ENCODE results near the gene ERCC8.
"Not testable (repeated sequence)": the region's sequence is repeated elsewhere in the genome, so short reads cannot be mapped to it uniquely, and the experiment has no call there.

Gene ERCC8, protein sequence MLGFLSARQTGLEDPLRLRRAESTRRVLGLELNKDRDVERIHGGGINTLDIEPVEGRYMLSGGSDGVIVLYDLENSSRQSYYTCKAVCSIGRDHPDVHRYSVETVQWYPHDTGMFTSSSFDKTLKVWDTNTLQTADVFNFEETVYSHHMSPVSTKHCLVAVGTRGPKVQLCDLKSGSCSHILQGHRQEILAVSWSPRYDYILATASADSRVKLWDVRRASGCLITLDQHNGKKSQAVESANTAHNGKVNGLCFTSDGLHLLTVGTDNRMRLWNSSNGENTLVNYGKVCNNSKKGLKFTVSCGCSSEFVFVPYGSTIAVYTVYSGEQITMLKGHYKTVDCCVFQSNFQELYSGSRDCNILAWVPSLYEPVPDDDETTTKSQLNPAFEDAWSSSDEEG

DNA sequence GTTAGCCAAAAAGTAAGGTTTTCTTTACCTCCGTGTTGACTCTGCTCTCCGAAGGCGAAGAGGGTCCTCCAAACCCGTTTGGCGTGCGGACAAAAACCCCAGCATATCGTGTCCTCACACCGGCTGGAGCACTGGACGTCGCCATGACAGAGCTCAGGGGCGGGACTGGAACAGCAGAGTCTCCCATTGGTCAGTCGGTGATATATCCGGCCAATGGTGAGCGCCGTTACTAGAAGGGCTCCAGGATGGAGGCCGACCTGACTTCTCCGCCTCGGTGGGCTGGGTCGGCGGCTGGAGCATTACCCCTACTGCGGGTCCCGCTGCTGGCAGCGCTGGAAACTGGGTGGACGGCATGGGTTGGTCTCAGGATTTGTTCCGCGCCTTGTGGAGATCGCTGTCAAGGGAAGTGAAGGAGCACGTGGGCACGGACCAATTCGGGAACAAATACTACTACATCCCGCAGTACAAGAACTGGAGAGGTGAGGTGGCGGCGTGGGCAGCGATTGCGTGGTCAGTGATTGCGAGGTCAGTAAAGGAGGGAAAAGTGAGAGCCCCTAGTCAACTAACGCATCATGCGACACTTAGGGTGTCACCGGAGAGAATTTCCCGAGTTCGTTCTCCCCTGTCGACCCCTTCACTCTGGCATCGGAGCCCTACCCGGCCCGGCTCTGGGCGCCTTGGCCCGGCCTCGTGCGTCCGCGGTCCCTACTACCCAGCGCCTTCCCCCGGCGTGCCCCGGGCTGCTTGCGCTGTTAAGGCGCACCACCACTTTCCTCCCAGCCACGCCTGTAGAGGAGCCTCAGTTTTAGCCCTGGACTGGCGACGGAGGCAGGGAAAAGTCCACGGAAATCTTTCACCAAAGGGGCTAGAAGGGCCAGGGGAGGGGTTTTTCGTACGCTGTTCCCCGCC, at the start of gene ERCC8, which contains the start of gene NDUFAF2:
TSS of gene ERCC8 (minus strand) at position 167 of the 909 bp plus-strand sequence. CDS start at position 105, 62 bp downstream.
TSS of gene NDUFAF2 (plus strand) at position 302 of the 909 bp plus-strand sequence. CDS start at position 353, 51 bp downstream.
- DNase-seq, result peak; percentile 42

DNA sequence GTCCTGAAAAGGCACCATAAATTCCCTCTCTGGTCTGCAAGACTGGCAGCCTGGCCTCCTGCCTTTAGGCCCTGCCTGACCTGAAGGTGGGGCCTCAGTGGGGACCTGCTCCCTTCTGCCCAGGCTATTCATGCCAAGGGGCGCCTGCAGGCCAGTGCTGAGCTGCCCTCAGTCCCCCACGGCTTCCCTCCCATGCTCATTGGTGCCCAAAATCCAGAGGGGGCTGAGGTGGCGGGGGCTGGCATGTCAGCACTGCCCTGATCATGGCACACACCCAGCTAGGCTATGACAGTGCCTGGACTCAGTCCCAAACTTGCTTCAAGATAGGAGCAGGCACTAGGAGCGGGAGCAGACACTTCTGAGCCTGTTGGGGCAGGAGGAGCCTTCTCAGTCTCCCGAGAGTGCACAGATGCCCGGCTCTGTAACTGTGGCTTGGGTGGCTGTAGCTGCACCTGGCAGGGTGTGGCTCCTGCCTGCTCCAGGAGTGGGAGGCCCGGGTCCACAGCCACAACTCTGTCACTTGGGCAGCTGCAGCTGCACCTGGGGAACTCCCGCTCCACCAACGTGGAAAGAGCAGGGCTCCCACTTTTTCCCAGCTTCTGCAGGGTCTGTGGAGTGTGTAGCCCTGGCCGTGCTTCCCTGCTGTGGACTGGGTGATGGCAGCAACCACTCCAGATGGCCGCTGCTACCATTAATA, 49.2 kb upstream of the ERCC8 start:
- DNase-seq, result no peak

DNA sequence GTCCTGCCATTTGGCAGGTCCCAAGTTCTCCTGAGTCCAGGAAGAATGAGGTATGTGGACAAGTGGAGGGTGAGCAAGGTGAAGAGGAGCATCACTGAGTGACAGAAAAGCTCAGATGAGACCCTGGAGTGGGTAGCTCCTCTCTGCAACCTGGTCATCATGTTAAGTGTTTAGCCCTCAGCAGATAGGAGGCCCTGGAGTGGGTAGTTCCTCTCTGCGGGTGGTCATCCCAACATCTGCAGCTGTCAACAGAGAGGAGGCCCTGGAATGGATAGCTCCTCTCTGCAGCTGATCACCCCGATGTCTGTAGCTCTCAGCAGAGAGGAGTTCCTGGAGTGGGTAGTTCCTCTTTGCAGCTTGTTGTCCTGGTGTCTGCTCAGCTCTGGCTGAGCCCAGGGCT, 48.6 kb upstream of the ERCC8 start:
- DNase-seq, result no peak

DNA sequence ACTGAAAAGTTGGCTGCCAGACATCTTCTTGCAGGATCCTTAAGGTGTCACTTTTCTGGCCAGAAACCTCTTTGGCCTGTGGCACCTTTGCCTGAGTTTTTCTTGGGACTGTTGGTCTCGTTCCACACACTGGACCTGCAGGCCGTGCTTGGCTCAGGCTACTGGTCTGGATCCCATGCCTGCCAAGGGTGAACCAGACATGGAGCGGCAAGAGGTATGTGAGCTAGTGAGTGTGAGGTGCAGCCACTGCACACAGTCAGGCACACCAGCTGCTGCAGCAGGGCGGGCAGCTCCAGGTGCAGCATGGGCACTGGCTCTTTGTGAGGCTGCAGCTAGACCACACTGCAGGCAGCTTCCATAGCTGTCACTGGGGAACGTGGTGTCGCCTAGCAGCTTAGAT, 48.0 kb upstream of the ERCC8 start:
- no peak for DNase-seq

DNA sequence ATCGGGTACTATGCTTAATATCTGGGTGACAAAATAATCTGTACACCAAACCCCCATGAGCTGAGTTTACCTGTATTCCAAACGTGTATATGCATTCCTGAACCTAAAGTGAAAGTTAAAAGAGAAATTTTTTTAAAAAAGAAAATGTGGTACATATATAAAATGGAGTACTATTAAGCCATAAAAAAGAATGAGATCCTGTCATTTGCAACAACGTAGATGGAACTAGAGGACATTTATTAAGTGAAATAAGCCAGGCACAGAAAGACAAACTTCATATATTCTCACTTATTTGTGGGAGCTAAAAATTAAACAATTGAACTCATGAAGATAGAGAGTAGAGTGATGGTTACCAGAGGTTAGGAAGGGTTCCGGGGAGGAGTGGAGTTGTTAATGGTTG, 44.9 kb upstream of the ERCC8 start:
- no peak for DNase-seq

DNA sequence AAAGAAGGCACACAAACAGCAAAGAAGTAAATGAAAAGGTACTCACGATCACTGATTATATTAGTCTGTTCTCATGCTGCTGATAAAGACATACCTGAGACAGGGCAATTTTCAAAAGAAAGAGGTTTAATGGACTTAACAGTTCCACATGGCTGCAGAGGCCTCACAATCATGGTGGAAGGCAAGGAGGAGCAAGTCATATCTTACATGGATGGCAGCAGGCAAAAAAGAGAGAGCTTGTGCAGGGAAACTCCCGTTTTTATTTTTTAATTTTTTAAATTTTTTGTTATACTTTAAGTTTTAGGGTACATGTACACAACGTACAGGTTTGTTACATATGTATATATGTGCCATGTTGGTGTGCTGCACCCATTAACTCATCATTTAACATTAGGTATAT, 37.3 kb upstream of the ERCC8 start:
- DNase-seq, result not testable (repeated sequence)

DNA sequence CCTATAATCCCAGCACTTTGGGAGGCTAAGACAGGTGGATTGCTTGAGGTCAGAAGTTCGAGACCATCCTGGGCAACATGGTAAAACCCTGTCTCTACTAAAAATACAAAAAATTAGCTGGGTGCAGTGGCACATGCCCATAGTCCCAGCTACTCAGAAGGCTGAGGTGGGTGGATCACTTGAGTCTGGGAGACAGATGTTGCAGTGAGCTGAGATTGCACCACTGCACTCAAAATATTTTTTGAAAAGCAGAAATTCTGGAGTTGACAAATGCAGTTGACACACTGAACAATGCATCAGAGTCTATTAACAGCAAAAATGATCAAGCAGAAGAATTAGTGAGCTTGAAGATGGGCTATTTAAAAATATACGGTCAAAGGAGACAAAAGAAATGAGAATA, 35.6 kb upstream of the ERCC8 start:
- no peak for DNase-seq

DNA sequence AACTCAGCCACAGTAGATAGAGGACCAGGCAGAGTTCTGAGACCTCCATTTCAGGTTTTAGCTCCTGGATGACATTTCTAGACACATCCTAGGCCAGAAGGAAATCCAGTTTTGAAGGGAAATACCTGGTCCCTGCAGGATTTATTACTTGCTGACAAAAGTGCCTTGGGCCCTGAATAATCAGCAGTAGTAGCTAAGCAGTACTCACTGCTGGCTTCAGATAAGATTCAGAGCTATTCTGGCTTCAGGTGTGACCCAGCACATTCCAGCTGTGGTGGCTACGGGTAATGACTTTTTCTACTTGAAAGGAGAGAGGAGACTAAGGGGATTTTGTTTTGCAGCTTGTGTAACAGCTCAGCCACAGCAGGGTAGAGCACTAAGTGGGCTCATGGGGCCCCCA, 34.1 kb upstream of the ERCC8 start:
- DNase-seq, result no peak

DNA sequence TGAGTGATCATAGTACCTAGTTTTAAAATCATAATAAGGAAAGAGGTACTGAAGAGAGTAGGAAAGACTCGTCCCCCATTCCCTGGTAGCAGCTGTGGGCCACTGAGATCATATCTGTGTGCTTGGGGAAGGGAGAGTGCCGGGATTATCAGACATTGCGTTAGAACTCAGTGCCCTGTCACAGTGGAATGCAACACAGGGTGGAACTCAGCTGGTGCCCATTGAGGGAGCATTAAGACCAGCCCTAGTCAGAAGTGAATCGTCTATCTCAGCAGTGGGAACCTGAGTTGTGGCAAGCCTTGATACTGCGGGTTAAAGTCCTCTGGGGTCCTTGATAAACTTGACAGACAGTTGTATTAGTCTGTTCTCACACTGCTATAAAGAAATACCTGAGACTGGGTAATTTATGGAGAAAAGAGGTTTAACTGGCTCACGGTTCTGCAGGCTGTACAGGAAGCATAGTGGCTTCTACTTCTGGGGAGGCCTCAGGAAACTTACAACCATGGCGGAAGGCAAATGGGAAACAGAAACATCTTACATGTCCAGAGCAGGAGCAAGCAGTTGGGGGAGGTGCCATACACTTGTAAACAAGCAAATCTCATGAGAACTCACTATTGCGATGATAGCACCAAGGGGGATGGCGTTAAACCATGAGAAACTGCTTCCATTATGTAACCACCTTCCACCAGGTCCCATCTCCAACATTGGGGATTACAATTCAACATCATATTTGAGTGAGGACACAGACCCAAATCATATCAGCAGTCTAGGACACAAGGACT, 33.3 kb upstream of the ERCC8 start:
- DNase-seq, result no peak

DNA sequence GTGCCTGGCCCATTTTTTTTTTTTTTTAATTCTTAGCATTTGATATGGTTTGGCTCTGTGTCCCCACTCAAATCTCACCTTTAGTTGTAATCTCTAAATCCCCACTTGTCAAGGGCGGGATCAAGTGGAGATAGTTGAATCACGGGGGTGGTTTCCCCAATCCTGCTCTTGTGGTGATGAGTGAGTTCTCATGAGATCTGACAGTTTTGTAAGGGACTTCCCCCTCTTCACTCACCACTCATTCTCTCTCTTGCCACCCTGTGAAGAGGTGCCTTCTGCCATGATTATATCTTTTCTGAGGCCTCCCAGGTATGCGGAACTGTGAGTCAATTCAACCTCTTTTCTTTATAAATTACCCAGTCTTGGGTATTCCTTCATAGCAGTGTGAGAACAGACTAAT, 27.4 kb upstream of the ERCC8 start:
- no peak for DNase-seq

DNA sequence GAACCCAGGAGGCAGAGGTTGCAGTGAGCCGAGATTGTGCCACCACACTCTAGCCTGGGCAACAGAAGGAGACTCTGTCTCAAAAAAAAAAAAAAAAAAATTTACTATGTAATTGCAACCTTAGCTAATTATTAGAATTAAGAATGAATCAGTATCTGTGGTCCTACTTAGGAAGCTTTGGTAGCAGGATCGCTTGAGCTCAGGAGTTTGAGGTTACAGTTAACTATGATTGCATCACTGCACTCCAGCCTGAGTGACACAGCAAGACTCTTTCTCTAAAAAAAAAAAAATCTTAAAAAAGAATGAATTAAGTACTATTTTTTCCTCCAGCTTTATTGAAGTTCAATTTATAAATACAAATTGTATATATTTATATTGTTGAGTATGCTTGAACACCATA, 16.8 kb upstream of the ERCC8 start:
- DNase-seq, result no peak

DNA sequence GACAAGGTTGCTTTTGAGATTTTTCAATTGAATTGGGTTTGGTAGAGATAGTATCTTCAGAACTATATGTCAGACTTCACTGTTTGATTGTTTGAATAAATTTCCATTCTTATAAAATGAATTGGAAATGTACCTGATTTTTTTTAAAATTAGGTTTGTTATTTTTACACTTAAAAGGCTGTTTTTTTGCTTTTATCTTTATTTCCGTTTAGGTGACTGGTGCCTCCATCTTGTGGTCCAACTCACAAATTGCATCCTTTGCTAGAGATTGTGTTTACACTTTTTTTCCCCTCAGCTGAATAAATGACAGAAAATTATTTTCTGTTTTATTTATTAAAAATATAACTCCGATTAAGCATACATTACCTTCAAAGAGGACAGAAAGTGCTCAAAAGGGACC, 15.7 kb upstream of the ERCC8 start:
- no peak for DNase-seq

DNA sequence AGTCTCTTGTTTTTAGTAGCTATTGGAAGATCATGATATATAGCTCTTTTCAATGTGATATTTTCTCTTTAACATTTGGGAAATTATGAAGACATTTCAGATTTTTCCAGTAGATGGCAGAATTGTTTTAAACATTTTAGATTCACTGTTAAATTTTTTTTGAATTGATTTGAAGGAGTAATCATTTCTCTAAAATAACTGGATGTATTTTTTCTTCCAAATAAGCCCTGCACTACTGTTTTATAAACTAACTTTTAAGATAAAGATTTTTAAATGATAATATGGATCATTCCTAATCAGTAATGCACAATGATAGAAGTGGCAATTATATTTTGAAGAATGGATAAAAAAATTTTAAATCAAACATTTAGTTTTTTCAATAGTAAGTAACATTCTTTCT, 14.3 kb upstream of the ERCC8 start:
- no peak for DNase-seq

DNA sequence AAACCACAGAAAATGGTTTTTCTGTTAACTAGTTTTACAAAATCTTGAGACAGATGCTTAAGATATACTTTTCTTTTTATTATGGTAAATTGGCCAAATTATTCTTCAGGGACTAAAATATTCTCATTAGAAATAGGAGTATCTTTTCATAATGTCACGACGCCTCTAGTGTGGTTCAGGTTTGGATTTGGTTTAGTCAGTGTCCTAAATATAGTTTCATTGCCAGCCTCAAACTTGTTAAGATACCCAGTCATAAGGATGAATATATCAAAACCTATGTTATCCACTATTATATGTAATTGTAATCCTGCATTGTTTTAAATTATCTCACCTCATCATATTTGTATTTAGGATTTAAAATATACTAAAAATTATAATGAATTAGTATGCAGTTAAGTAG, 13.8 kb upstream of the ERCC8 start:
- DNase-seq, result no peak

DNA sequence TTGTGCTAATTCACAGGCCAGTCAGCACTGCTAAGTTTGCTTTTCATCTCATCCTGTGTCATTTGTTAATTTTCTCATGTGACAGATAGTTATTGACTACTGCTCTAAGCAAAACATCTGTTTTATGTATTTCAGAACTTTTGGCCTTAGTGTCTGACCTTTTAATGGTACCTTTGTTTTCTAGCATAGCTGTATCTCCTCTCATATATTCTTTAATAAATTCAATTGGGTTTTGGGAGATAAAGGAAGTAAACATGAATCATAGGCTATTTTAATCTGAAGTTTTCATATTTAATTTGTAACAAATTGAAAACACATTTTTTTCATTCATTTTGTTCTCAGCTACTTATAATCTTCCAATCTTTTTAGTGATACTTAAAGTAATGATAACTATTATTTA, 13.2 kb upstream of the ERCC8 start:
- no peak for DNase-seq

DNA sequence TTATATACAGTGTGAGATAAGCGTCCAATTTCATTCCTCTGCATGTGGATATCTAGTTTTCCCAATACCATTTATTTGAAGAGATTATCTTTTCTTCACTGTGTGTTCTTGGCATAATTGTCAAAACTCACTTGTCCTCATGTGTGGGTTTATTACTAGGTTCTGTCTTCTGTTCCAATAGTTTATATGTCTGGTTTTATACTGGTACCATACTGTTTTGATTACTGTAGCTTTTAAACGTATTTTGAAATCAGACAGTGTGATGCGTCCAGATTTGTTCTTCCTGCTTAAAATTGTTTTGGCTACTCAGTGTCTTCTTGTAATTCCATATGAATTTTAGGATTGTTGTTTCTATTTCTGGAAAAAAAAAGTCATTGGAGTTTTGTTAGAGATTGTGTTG, 10.4 kb upstream of the ERCC8 start:
- no peak for DNase-seq

DNA sequence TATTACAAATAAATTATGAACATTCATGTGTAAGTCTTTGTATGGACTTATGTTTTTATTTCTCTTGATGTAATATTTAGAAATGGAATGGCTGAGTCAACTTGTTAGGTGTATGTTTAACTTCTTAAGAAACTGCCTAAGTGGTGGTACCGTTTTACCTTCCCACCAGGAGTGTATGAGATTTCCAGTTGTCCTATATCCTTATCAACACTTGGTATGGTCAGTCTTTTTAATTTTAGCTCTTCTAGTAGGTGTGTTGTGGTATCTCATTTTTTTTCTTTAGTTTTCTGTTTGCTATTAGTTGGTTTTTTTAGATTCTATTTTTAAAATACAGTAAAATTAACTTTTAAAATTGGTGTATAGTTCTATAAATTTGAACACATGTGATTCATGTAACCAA, 3.9 kb upstream of the ERCC8 start:
- no peak for DNase-seq

DNA sequence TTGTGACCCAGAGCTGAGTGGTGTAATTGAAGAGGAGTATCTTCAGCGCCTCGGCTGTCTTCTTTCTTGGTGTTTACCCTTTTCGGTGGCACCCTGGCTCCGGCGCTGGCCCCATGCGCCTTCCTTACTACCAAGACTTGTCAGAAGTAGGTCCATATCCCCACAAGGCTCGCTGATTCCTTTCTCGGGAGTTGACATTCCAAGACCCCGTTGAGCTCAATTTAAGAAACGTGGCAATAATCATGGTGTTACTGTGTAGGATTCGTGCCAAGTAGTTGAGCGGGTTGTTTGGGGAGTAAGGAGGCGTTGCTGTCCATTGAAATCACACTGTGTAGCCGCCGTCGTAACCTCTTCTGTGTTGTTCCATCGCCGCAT, 930 bp upstream of the ERCC8 start:
- no peak for DNase-seq

DNA sequence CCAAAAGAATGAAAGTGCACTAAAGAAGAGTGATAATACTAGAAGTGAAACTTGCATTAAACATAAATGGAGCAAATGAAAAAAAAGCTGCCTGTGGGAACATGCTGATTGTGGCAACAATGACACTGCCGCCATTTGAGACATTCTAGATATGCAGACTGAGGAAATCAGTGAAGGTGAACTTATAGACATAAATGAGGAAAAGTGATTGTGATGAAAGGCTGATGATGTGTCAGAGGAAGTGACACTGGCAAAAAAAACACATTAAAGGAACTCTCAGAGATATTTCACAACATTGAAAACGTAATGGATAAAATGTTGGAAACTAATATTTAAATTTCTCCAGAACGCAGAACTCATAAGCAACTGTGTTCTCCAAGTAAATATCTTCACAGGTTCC, 1.2 kb downstream of the ERCC8 start:
- no peak for DNase-seq

DNA sequence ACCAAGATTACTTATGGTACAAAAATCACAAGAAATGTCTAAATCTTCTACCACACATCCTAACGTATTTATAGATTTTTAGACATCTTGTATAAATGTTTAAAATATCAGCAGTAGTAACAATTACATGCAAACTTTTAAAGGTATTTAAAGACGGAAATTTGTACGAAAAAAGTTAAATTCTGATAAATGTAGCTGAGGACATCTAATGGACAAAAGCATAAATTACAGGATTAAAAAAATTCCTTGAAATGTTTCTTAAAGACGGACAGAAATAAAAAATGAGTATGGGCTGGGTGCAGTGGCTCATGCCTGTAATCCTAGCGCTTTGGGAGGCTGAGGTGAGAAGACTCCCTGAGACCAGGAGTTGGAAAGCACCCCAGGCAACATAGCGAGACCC, 15.8 kb downstream of the ERCC8 start:
- DNase-seq, result no peak

DNA sequence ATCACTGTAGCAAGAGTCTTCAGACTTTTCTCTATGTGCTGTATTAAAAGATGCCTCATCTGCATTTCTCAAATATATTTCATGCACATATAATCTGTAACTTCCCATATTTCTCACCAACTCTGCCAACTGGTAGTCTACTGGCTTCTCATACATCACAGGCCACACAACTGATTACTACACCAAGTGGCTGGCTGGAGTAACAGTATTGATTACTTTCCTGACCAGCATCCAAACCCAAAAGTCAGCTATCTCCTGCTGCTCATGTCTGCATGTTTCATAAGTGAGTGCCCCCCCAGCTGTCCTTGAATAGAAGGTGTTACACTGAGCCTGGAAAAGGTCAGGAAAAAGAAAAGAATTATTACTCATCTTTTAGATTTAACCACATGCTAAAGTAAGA, 17.4 kb downstream of the ERCC8 start:
- DNase-seq, result no peak

DNA sequence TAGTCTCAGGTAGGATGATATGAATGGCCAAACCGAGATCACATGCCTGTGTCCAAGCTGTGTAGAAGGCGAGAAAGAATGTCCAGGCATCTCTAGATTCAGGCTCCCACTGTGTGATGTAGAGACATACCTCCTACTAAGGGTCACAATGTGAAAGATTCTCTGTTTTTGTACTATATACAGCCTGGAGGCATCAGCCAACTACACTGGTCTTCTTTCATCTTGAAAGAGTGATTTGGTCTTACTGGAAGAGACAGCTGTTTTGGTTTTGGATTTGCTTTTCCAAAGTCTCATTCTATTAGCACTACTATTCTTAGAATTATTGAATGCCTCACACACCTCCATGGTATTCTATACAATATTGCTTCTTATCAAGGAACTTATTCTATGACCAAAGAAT, 26.4 kb downstream of the ERCC8 start:
- no peak for DNase-seq

DNA sequence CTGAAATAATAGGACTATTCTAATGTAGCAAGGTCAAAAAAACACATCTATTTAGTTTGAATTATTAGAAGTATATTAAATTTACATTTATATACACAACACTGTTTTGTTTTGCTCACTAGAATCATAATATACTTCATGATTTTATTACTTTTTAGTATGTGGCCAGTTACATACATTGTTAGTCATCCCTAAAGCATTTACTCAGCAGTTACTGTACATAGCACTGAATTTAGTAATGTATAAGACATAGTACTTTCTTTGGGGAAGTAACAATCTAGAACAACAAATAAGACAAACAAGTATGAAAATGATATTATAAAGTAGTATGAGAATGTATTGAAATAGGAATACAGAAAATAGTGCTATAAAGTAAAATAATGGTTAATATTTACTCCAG, 28.2 kb downstream of the ERCC8 start:
- no peak for DNase-seq

All from NCI-H1417 treated with DMSO at 0.1 percent for 48 hours (cell line).